IMR-90 (cell line): ENCODE data around the gene NPIPB6. TPM values are rescaled to one million over a fixed set of nuclear protein-coding genes. Genes with fewer than 3 reads are reported as not detected.

Experiments used
- ATAC-seq: fragments of 200-7000 bp; cut with Tn5 transposase; 2 replicates; pipeline ENCODE4 v1.9.1; 2020; ENCODE audit warnings: low read depth, mild to moderate bottlenecking, moderate library complexity
- BruUV-seq: library from RNA; stranded (reverse); fragments of 400-500 nt; replicated peaks from 2 replicates; lab custom pipeline; 2021; lab: Mats Ljungman, UMichigan
- CTCF ChIA-PET: fragments of 300-600 bp; formaldehyde crosslinking; extraction: SDS; loops from one replicate; lab custom pipeline; 2021; ENCODE audit warnings: antibody characterized with exemption; lab: Yijun Ruan, JAX
- POLR2A ChIA-PET: fragments of 300-600 bp; sonication (Branson Sonifier 250); formaldehyde crosslinking; loops from one replicate; lab custom pipeline; 2022; ENCODE audit warnings: antibody characterized with exemption; ENCODE audit not compliant: unreplicated experiment; lab: Charles Lee
- DNase-seq: peaks from one replicate; pipeline ENCODE4 v3.0.0; 2013
- H2AFZ ChIP-seq: replicated peaks from 2 replicates; pipeline ENCODE3; 2013; ENCODE audit warnings: low read length, mild to moderate bottlenecking; ENCODE audit not compliant: poor library complexity
- H2AK5ac ChIP-seq: 2 replicates; pipeline ENCODE4 v1.6.1; 2013; ENCODE audit warnings: low read depth, low read length, inconsistent platforms
- H2AK9ac ChIP-seq: replicated peaks from 2 replicates; pipeline ENCODE3; 2013; ENCODE audit warnings: mild to moderate bottlenecking, low read depth, low read length, moderate library complexity; ENCODE audit not compliant: poor library complexity
- H2BK120ac ChIP-seq: 2 replicates; pipeline ENCODE4 v1.6.1; 2013; ENCODE audit warnings: low read depth, low read length, inconsistent platforms
- H2BK15ac ChIP-seq: 3 replicates; pipeline ENCODE4 v1.6.1; 2013; ENCODE audit warnings: low read depth, low read length, inconsistent platforms
- H2BK20ac ChIP-seq: 2 replicates; pipeline ENCODE4 v1.6.1; 2013; ENCODE audit warnings: low read depth, mild to moderate bottlenecking, inconsistent platforms, low read length, moderate library complexity
- H2BK5ac ChIP-seq: 2 replicates; pipeline ENCODE4 v1.6.1; 2013; ENCODE audit warnings: mild to moderate bottlenecking, low read depth, low read length, inconsistent platforms; ENCODE audit not compliant: poor library complexity, severe bottlenecking
- H3K14ac ChIP-seq: replicated peaks from 2 replicates; pipeline ENCODE4 v1.6.1; 2013; ENCODE audit warnings: low read depth, low read length, inconsistent platforms
- H3K18ac ChIP-seq: 2 replicates; pipeline ENCODE4 v1.6.1; 2013; ENCODE audit warnings: low read depth, low read length, control low read depth
- H3K23ac ChIP-seq: 2 replicates; pipeline ENCODE4 v1.6.1; 2013; ENCODE audit warnings: low read depth, low read length, inconsistent platforms
- H3K27ac ChIP-seq: 2 replicates; pipeline ENCODE4 v1.5.1; 2013; ENCODE audit warnings: mild to moderate bottlenecking, control low read depth, low read length; ENCODE audit not compliant: insufficient read depth
- H3K27me3 ChIP-seq: 2 replicates; pipeline ENCODE4 v1.6.1; 2013; ENCODE audit warnings: low read length; ENCODE audit not compliant: control insufficient read depth, insufficient read depth
- H3K36me3 ChIP-seq: 2 replicates; pipeline ENCODE4 v1.6.1; 2013; ENCODE audit warnings: low read length, mixed read lengths; ENCODE audit not compliant: control insufficient read depth, insufficient read depth
- H3K4ac ChIP-seq: 2 replicates; pipeline ENCODE4 v1.6.1; 2013; ENCODE audit warnings: low read depth, low read length, inconsistent platforms
- H3K4me1 ChIP-seq: 2 replicates; pipeline ENCODE4 v1.6.1; 2013; ENCODE audit warnings: low read length, mixed read lengths; ENCODE audit not compliant: control insufficient read depth, insufficient read depth
- H3K4me2 ChIP-seq: 2 replicates; pipeline ENCODE4 v1.6.1; 2013; ENCODE audit warnings: low read depth, mild to moderate bottlenecking, control low read depth, low read length, moderate library complexity
- H3K4me3 ChIP-seq: 2 replicates; pipeline ENCODE4 v1.5.1; 2013; ENCODE audit warnings: low read depth, mild to moderate bottlenecking, control low read depth, low read length, moderate library complexity; ENCODE audit not compliant: insufficient read depth
- H3K56ac ChIP-seq: 2 replicates; pipeline ENCODE4 v1.6.1; 2013; ENCODE audit warnings: low read length, inconsistent platforms; ENCODE audit not compliant: insufficient read depth; ENCODE audit errors: extremely low read depth
- H3K79me1 ChIP-seq, 2 experiments: 2 replicates each; pipeline ENCODE4 v1.6.1; 2013; ENCODE audit warnings: low read length in 2 of 2, inconsistent platforms in 1 of 2, low read depth in 1 of 2
- H3K9ac ChIP-seq: 2 replicates; pipeline ENCODE4 v1.6.1; 2013; ENCODE audit warnings: low read depth, low read length, control low read depth
- H3K9me1 ChIP-seq: 2 replicates; pipeline ENCODE4 v1.6.1; 2013; ENCODE audit warnings: low read length, inconsistent platforms; ENCODE audit not compliant: insufficient read depth
- H3K9me3 ChIP-seq: 2 replicates; pipeline ENCODE4 v1.6.1; 2013; ENCODE audit warnings: low read length; ENCODE audit not compliant: control insufficient read depth, insufficient read depth
- H4K20me1 ChIP-seq: 2 replicates; pipeline ENCODE4 v1.6.1; 2013; ENCODE audit warnings: low read length, inconsistent platforms; ENCODE audit not compliant: insufficient read depth
- H4K5ac ChIP-seq: 2 replicates; pipeline ENCODE4 v1.6.1; 2013; ENCODE audit warnings: mild to moderate bottlenecking, low read depth, low read length, control low read depth
- H4K8ac ChIP-seq, 2 experiments: 2 replicates each; pipeline ENCODE4 v1.6.1; 2013; ENCODE audit warnings: low read depth in 2 of 2, low read length in 2 of 2, control low read depth in 1 of 2, inconsistent platforms in 1 of 2
- H4K91ac ChIP-seq: 2 replicates; pipeline ENCODE4 v1.6.1; 2013; ENCODE audit warnings: low read depth, low read length, inconsistent platforms; ENCODE audit not compliant: insufficient read depth
- CTCF ChIP-seq: conservative IDR thresholded peaks from 2 replicates; pipeline ENCODE4 v1.5.1; 2012; ENCODE audit warnings: mild to moderate bottlenecking, low read depth, low read length, improper control_type of control experiment
- FOS ChIP-seq: fragments of 150-350 bp; IDR thresholded peaks from 2 replicates; pipeline ENCODE4 v1.6.1; 2016; ENCODE audit warnings: low read depth, low read length
- MAFK ChIP-seq: IDR thresholded peaks from 2 replicates; pipeline ENCODE4 v1.6.1; 2012; ENCODE audit warnings: low read depth, low read length, improper control_type of control experiment
- MAZ ChIP-seq: IDR thresholded peaks from 2 replicates; pipeline ENCODE4 v1.6.1; 2012; ENCODE audit warnings: low read depth, mild to moderate bottlenecking, low read length, improper control_type of control experiment, moderate library complexity, borderline replicate concordance
- MXI1 ChIP-seq: IDR thresholded peaks from 2 replicates; pipeline ENCODE4 v1.6.1; 2012; ENCODE audit warnings: low read depth, mild to moderate bottlenecking, low read length, moderate library complexity, borderline replicate concordance
- RCOR1 ChIP-seq: IDR thresholded peaks from 2 replicates; pipeline ENCODE4 v1.6.1; 2012; ENCODE audit warnings: mild to moderate bottlenecking, low read length, improper control_type of control experiment; ENCODE audit not compliant: insufficient replicate concordance
- WGBS, 2 experiments: methylation state at CpG; one replicate each; pipeline versions ENCODE4 v1.1.5 to v1.1.7; 2013; ENCODE audit warnings: missing lambda C conversion rate in 2 of 2; ENCODE audit not compliant: insufficient read length in 1 of 2; ENCODE audit errors: extremely low coverage in 2 of 2; 5-methylcytosine and 5-hydroxymethylcytosine counted together
- dilution Hi-C: fragments of 300-500 bp; cut with HindIII; formaldehyde crosslinking; loops from one replicate; pipeline ENCODE4 v1.14.3; 2018; ENCODE audit warnings: low sequenced_read_pairs; ENCODE audit not compliant: unreplicated experiment
- in situ Hi-C: fragments of 300-500 bp; cut with MboI; formaldehyde crosslinking; loops from 3 replicates; pipeline ENCODE4 v1.14.3; 2019; ENCODE audit warnings: low sequenced_read_pairs, inconsistent platforms, mixed read lengths
- intact Hi-C: fragments of 100-400 bp; cut with micrococcal nuclease; formaldehyde crosslinking; loops from 2 replicates; pipeline ENCODE4 v1.10.0; 2022
- polyA plus RNA-seq, 3 experiments: library from polyadenylated mRNA; depleted of rRNA; stranded (reverse); fragments of >200 nt; gene quantifications; 2 replicates each; pipeline ENCODE4 v1.2.3, GENCODE V29; 2012; ENCODE audit warnings: low replicate concordance in 1 of 3
- total RNA-seq: library from RNA; depleted of rRNA; stranded (reverse); fragments of >200 nt; gene quantifications from 2 replicates; pipeline ENCODE4 v1.2.3, GENCODE V29; 2012
- TF ChIP-seq, protein P1 (sequence below): fragments of 150-350 bp; IDR thresholded peaks from 2 replicates; pipeline ENCODE4 v1.6.1; 2017; ENCODE audit warnings: mild to moderate bottlenecking, antibody characterized with exemption, low read length, low read depth

NPIPB6 gene
- total and polyA plus RNA-seq, 2 of the 4 experiments (the other 2 are of a cell fraction), result 0.18 to 0.19 TPM

DNA sequence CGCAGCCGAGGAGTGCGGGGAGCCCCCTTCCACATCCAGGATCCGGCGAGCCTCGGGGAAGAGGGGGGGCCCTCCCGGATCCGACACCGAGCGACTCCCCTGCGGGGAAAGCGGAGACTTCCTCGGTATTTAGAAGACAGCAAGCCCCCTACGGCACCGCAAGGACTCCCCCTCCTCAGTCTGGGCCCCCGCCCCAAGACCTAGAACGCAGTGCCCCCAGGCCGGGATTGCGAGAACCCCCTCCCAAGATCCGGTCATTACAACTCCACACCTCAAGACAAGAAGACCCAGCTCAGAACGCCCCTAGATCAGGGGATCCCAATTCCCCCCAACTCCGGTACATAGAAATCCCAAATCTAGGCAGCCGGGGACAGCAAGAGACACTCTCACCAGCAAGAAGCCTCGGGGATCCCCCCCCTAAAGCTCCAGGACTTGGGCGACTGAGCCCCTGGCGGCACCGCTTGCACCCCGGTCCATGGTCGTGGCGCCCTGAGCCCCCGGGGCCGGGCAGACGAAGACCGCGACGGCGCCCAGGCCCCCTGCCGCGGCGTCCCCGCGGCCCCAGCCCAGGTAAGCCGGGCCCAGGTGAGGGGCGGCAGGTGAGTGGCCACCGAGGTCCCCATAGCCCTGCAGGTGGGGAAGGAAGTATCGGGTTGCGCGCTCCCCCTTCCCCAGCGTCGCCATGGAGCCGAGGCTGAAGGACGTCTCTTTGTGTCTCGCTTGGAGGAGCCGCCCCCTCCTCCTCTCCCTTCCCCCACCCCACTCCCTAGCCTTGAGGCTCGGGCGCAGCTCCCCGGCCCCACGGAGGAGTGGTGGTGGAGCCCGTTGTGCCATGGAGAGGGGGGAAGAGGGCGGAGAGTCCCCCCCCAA lies 70.3 kb downstream of the NPIPB6 start:
- Histone ChIP-seq H3K14ac (no peak overlapping the region), H3K4ac (no peak overlapping the region), H4K5ac (no peak overlapping the region), H3K27me3 (peaks cover 46% of the 10 kb centered on the region), H3K4me1 (no peaks in the 10 kb centered on the region), H3K9me1 (peaks cover 4% of the 10 kb centered on the region; the same call in 1 of the 2 replicates), H3K9ac (no peak overlapping the region), H3K4me2 (peak overlapping the region; percentile 71; the same call in 1 of the 2 replicates), H2BK5ac (no peak overlapping the region), H4K8ac (no peak overlapping the region), H2BK20ac (no peak overlapping the region), H3K27ac (no peak overlapping the region), H3K23ac (no peak overlapping the region), H4K20me1 (peaks cover 7% of the 10 kb centered on the region; the same call in 1 of the 2 replicates), H2AFZ (peak overlapping the region; percentile 97), H3K18ac (no peak overlapping the region), H2BK120ac (no peak overlapping the region), H2BK15ac (no peak overlapping the region), H3K56ac (no peak overlapping the region), H2AK5ac (no peak overlapping the region), H2AK9ac (no peak overlapping the region), H3K4me3 (peak overlapping the region; percentile 66), H3K9me3 (no peaks in the 10 kb centered on the region), H3K79me1 (no peaks in the 10 kb centered on the region), H3K36me3 (no peaks in the 10 kb centered on the region), H4K91ac (no peak overlapping the region)
- TF ChIP-seq, protein P1, sequence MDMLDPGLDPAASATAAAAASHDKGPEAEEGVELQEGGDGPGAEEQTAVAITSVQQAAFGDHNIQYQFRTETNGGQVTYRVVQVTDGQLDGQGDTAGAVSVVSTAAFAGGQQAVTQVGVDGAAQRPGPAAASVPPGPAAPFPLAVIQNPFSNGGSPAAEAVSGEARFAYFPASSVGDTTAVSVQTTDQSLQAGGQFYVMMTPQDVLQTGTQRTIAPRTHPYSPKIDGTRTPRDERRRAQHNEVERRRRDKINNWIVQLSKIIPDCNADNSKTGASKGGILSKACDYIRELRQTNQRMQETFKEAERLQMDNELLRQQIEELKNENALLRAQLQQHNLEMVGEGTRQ, result no peak
- TF ChIP-seq FOS, result no peak
- no peak for TF ChIP-seq RCOR1
- TF ChIP-seq MAZ, result no peak
- no peak for TF ChIP-seq MXI1
- TF ChIP-seq MAFK, result no peak
- no peak for TF ChIP-seq CTCF
- WGBS, 2 experiments, result 0% methylated on average over 17 of the region's 60 CpGs; no CpG with 5 or more reads in 1 of the 2 experiments
- DNase-seq (no peak), ATAC-seq (peak; percentile 17; the same call in 1 of the 2 replicates)
- ChIA-PET POLR2A (interaction anchor here (0.6 kb wide), 1 partner anchor 13 kb away, joined by 8 read pairs; no protein-coding TSS in a partner anchor), CTCF (interaction anchor here (1.4 kb wide), 1 partner anchor 24 kb away, joined by 4 read pairs; no protein-coding TSS in a partner anchor)
- in situ Hi-C loops (loop anchor here (10.0 kb wide), 1 partner anchor 312 kb away; no protein-coding TSS in a partner anchor), intact Hi-C loops (no loop called here), dilution Hi-C loops (no loop called here)
- no TSS peak for BruUV-seq
